Lung (tissue), 12 donors: ENCODE results near the gene MAML3. TPM values are rescaled to one million over a fixed set of nuclear protein-coding genes. Genes with fewer than 3 reads are reported as not detected.

Source experiments
- ATAC-seq: fragments of 200-7000 bp; cut with Tn5 transposase; one replicate; pipeline ENCODE4 v1.9.1; 2020; ENCODE audit warnings: moderate number of reproducible peaks; ENCODE audit not compliant: insufficient read depth, low FRiP score
- DNase-seq, 3 donors: peaks; one replicate each; pipeline ENCODE4 v3.0.0-alpha.2; 2013 to 2017
- H3K27ac ChIP-seq, 2 donors: one replicate each; pipeline ENCODE4 v1.5.1; 2013; ENCODE audit warnings: mild to moderate bottlenecking in 2 of 2, moderate library complexity in 2 of 2, control low read depth in 1 of 2, inconsistent platforms in 1 of 2, low read depth in 1 of 2, low read length in 1 of 2
- H3K27me3 ChIP-seq, 3 donors: one replicate each; pipeline ENCODE4 v1.5.1; 2013; ENCODE audit warnings: low read length in 2 of 3; ENCODE audit not compliant: control insufficient read depth in 3 of 3, insufficient read depth in 3 of 3
- H3K36me3 ChIP-seq, 4 donors: one replicate each; pipeline ENCODE4 v1.5.1; 2013; ENCODE audit warnings: low read length in 4 of 4, mild to moderate bottlenecking in 1 of 4, moderate library complexity in 1 of 4; ENCODE audit not compliant: control insufficient read depth in 4 of 4, insufficient read depth in 4 of 4
- H3K4me1 ChIP-seq, 5 donors: one replicate each; pipeline ENCODE4 v1.5.1; 2013; ENCODE audit warnings: low read length in 5 of 5, mild to moderate bottlenecking in 2 of 5, moderate library complexity in 1 of 5; ENCODE audit not compliant: control insufficient read depth in 5 of 5, insufficient read depth in 5 of 5
- H3K4me3 ChIP-seq: one replicate; pipeline ENCODE4 v1.5.1; 2013; ENCODE audit warnings: mild to moderate bottlenecking, control low read depth, moderate library complexity
- H3K9ac ChIP-seq, 2 donors: one replicate each; pipeline ENCODE4 v1.5.1; 2013; ENCODE audit warnings: low read length in 2 of 2, control low read depth in 1 of 2; ENCODE audit not compliant: insufficient read depth in 1 of 2
- H3K9me3 ChIP-seq, 4 donors: one replicate each; pipeline ENCODE4 v1.5.1; 2013; ENCODE audit warnings: low read length in 3 of 4, mild to moderate bottlenecking in 1 of 4, moderate library complexity in 1 of 4; ENCODE audit not compliant: control insufficient read depth in 4 of 4, insufficient read depth in 3 of 4
- CTCF ChIP-seq: IDR thresholded peaks from 2 replicates; pipeline ENCODE4 v1.5.1; 2012; ENCODE audit warnings: mild to moderate bottlenecking; ENCODE audit errors: control extremely low read depth, extremely low read depth
- WGBS, 2 donors: extraction: QIAGEN DNeasy Blood & Tissue Kit; methylation state at CpG; one replicate each; pipeline ENCODE4 v1.1.7; 2013; 5-methylcytosine and 5-hydroxymethylcytosine counted together
- polyA plus RNA-seq, 2 donors: library from polyadenylated mRNA; stranded (reverse); fragments of 200-250 nt; gene quantifications; one replicate each; pipeline ENCODE4 v1.2.1, GENCODE V29; 2013
- total RNA-seq, 2 donors: library from RNA; depleted of rRNA in 1 of 2; stranded (reverse); fragments of >200 nt in 1 of 2; gene quantifications; one replicate each; pipeline ENCODE4 v1.2.1, GENCODE V29; 2014 to 2021
- donor health status: control.
- donor health status: control.
- donor health status: Bipolar disorder and iron deficiency.
- donor health status: healthy.
- donor health status: DM: yes; HTN: yes; CAD: no.

Gene MAML3
- total and polyA plus RNA-seq, 4 donors: 3.0 to 16.4 (median 8.5) TPM

GRCh38 chr4:139839403-139840031 lies 314.5 kb downstream of the MAML3 start:
- H3K9me3 ChIP-seq: no peaks in the 10 kb centered on the region
- peak; percentile 78 to 95 (median 93) for DNase-seq
- no peak for ATAC-seq
- no peak overlapping the region for H3K27ac ChIP-seq
- H3K36me3 ChIP-seq: no peaks in the 10 kb centered on the region
- TF ChIP-seq CTCF: no peak
- H3K4me3 ChIP-seq: no peak overlapping the region
- whole genome bisulfite sequencing, 2 donors: 71 to 76% methylated on average over 6 of the region's 6 CpGs
- H3K4me1 ChIP-seq: peaks cover 0 to 54% (median 10%) of the 10 kb centered on the region in 5 donors
- H3K9ac ChIP-seq: no peak overlapping the region
- H3K27me3 ChIP-seq: no peaks in the 10 kb centered on the region

GRCh38 chr4:139838811-139839210 lies 315.2 kb downstream of the MAML3 start:
- 89 to 91% methylated on average over 3 of the region's 3 CpGs for WGBS, 2 donors
- no peak overlapping the region for H3K4me3 ChIP-seq
- no peak for TF ChIP-seq CTCF
- no peak for DNase-seq
- no peak overlapping the region for H3K9ac ChIP-seq
- no peak for ATAC-seq
- no peaks in the 10 kb centered on the region for H3K9me3 ChIP-seq
- peaks cover 0 to 62% (median 14%) of the 10 kb centered on the region in 5 donors for H3K4me1 ChIP-seq
- H3K27ac ChIP-seq: no peak overlapping the region
- no peaks in the 10 kb centered on the region for H3K27me3 ChIP-seq
- no peaks in the 10 kb centered on the region for H3K36me3 ChIP-seq

- WGBS, 2 donors: 77 to 79% methylated on average over 2 of the region's 2 CpGs
- Histone ChIP-seq H3K4me1 (peaks cover 0 to 52% (median 15%) of the 10 kb centered on the region in 5 donors), H3K9ac (no peak overlapping the region), H3K27ac (no peak overlapping the region), H3K9me3 (no peaks in the 10 kb centered on the region), H3K36me3 (no peaks in the 10 kb centered on the region), H3K27me3 (no peaks in the 10 kb centered on the region), H3K4me3 (no peak overlapping the region)
- peak; percentile 18 to 86 (median 77) for DNase-seq
- ATAC-seq: no peak
- no peak for TF ChIP-seq CTCF
These were observed 319.0 kb downstream of the MAML3 start for GRCh38 chr4:139834981-139835391.

GRCh38 chr4:139834226-139834662 lies 319.7 kb downstream of the MAML3 start:
- peaks cover 0 to 45% (median 13%) of the 10 kb centered on the region in 5 donors for H3K4me1 ChIP-seq
- H3K9ac ChIP-seq: no peak overlapping the region
- no peak overlapping the region for H3K27ac ChIP-seq
- no peaks in the 10 kb centered on the region for H3K27me3 ChIP-seq
- no peak for DNase-seq
- H3K9me3 ChIP-seq: no peaks in the 10 kb centered on the region
- TF ChIP-seq CTCF: no peak
- no peak for ATAC-seq
- WGBS, 2 donors: 97 to 98% methylated on average over 8 of the region's 8 CpGs
- no peaks in the 10 kb centered on the region for H3K36me3 ChIP-seq
- no peak overlapping the region for H3K4me3 ChIP-seq
